HepG2 (cell line): ENCODE results near the gene KIAA0232. TPM values are rescaled to one million over a fixed set of nuclear protein-coding genes. Genes with fewer than 3 reads are reported as not detected.

ENCODE experiments used
- ELF4 ChIP-seq: sonication (generic); formaldehyde crosslinking; IDR thresholded peaks from 2 replicates; pipeline ENCODE4 v1.5.0; 2020; ENCODE audit warnings: missing genetic modification reagents, mild to moderate bottlenecking, moderate library complexity, borderline replicate concordance
- GTF3A ChIP-seq: sonication (generic); formaldehyde crosslinking; conservative IDR thresholded peaks from 2 replicates; pipeline ENCODE4 v1.4.0; 2020; ENCODE audit warnings: mild to moderate bottlenecking, missing genetic modification reagents
- HOXA7 ChIP-seq: sonication (generic); formaldehyde crosslinking; IDR thresholded peaks from 2 replicates; pipeline ENCODE4 v1.8.1; 2022; ENCODE audit warnings: mild to moderate bottlenecking, missing genetic modification reagents, moderate library complexity
- HOXA9 ChIP-seq: sonication (generic); formaldehyde crosslinking; IDR thresholded peaks from 2 replicates; pipeline ENCODE4 v1.8.1; 2022; ENCODE audit warnings: missing genetic modification reagents, mild to moderate bottlenecking, moderate library complexity, borderline replicate concordance
- KAT7 ChIP-seq: IDR thresholded peaks from 2 replicates; pipeline ENCODE4 v1.6.1; 2018; ENCODE audit warnings: borderline replicate concordance, missing compliant biosample characterization
- KLF12 ChIP-seq: sonication (generic); formaldehyde crosslinking; IDR thresholded peaks from 2 replicates; pipeline ENCODE4 v1.4.0; 2020; ENCODE audit warnings: missing genetic modification reagents, borderline replicate concordance
- KMT2A ChIP-seq: sonication (generic); formaldehyde crosslinking; IDR thresholded peaks from 2 replicates; pipeline ENCODE4 v1.4.0; 2020; ENCODE audit warnings: missing genetic modification reagents
- MED1 ChIP-seq: sonication (generic); formaldehyde crosslinking; IDR thresholded peaks from 2 replicates; pipeline ENCODE4 v1.4.0; 2020; ENCODE audit warnings: missing genetic modification reagents
- NR1H2 ChIP-seq: sonication (generic); formaldehyde crosslinking; IDR thresholded peaks from 2 replicates; pipeline ENCODE4 v1.8.1; 2022; ENCODE audit warnings: low read depth, missing genetic modification reagents, borderline replicate concordance
- PLSCR1 ChIP-seq: sonication (generic); formaldehyde crosslinking; IDR thresholded peaks from 2 replicates; pipeline ENCODE4 v1.5.0; 2020; ENCODE audit warnings: missing genetic modification reagents, mild to moderate bottlenecking, borderline replicate concordance
- POGZ ChIP-seq: sonication (generic); formaldehyde crosslinking; IDR thresholded peaks from 2 replicates; pipeline ENCODE4 v1.4.0; 2020; ENCODE audit warnings: mild to moderate bottlenecking, missing genetic modification reagents
- TFAP4 ChIP-seq: sonication (generic); IDR thresholded peaks from 2 replicates; pipeline ENCODE4 v1.6.1; 2016; ENCODE audit warnings: low read depth, borderline replicate concordance
- TRIM24 ChIP-seq: sonication (generic); formaldehyde crosslinking; IDR thresholded peaks from 2 replicates; pipeline ENCODE4 v1.8.0; 2022; ENCODE audit warnings: mild to moderate bottlenecking, missing genetic modification reagents
- ZNF232 ChIP-seq: sonication (generic); formaldehyde crosslinking; IDR thresholded peaks from 2 replicates; pipeline ENCODE4 v1.4.0; 2020; ENCODE audit warnings: missing genetic modification reagents, borderline replicate concordance
- ZNF251 ChIP-seq: sonication (generic); formaldehyde crosslinking; IDR thresholded peaks from 2 replicates; pipeline ENCODE4 v1.9.0; 2021; ENCODE audit warnings: mild to moderate bottlenecking, missing genetic modification reagents
- ZNF282 ChIP-seq: fragments of 450-650 bp; IDR thresholded peaks from 2 replicates; pipeline ENCODE4 v1.6.1; 2018; ENCODE audit not compliant: partially characterized antibody
- ZNF329 ChIP-seq: sonication (generic); formaldehyde crosslinking; IDR thresholded peaks from 2 replicates; pipeline ENCODE4 v1.9.0; 2021; ENCODE audit warnings: low read depth, mild to moderate bottlenecking, missing genetic modification reagents
- ZNF354B ChIP-seq: sonication (generic); formaldehyde crosslinking; IDR thresholded peaks from 2 replicates; pipeline ENCODE4 v1.8.0; 2022; ENCODE audit warnings: mild to moderate bottlenecking, missing genetic modification reagents
- ZNF557 ChIP-seq: sonication (generic); formaldehyde crosslinking; IDR thresholded peaks from 2 replicates; pipeline ENCODE4 v1.4.0; 2020; ENCODE audit warnings: missing genetic modification reagents
- ZNF784 ChIP-seq: sonication (generic); formaldehyde crosslinking; IDR thresholded peaks from 2 replicates; pipeline ENCODE4 v1.5.1; 2020; ENCODE audit warnings: missing genetic modification reagents, mild to moderate bottlenecking, borderline replicate concordance
- ZZZ3 ChIP-seq: sonication (generic); formaldehyde crosslinking; IDR thresholded peaks from 2 replicates; pipeline ENCODE4 v1.4.0; 2020; ENCODE audit warnings: missing genetic modification reagents, mild to moderate bottlenecking, borderline replicate concordance
- polyA plus RNA-seq, 8 experiments: library from polyadenylated mRNA; depleted of rRNA in 3 of 8; stranded (reverse) in 7 of 8; unstranded in 1 of 8; fragments of >200 nt; fragmentation: Illumina TruSeq in 4 of 8; extraction: Trizol in 4 of 8; gene quantifications; 2 replicates each; pipeline versions ENCODE4 v1.2.1 to v1.2.3, GENCODE V29; 2011 to 2016; ENCODE audit warnings: low read depth in 4 of 8, missing spikeins in 1 of 8, mixed read lengths in 1 of 8; ENCODE audit not compliant: insufficient read depth in 1 of 8
- total RNA-seq, 5 experiments: library from RNA; depleted of rRNA; stranded (reverse); fragments of >200 nt; fragmentation: Illumina TruSeq; extraction: Trizol; gene quantifications; 2 replicates each; pipeline ENCODE4 v1.2.3, GENCODE V29; 2016; ENCODE audit warnings: low read depth in 1 of 5
- TF ChIP-seq, protein P1 (sequence below), 2 experiments: IDR thresholded peaks; 2 replicates each; pipeline ENCODE4 v1.6.1; 2011 to 2012; ENCODE audit warnings: low read length in 2 of 2, borderline replicate concordance in 1 of 2, low read depth in 1 of 2, mild to moderate bottlenecking in 1 of 2, moderate library complexity in 1 of 2
- TF ChIP-seq, protein P2 (sequence below): sonication (generic); formaldehyde crosslinking; IDR thresholded peaks from 2 replicates; pipeline ENCODE4 v1.4.0; 2020; ENCODE audit warnings: missing genetic modification reagents

Gene KIAA0232
- total and polyA plus RNA-seq, 2 of the 13 experiments (the other 11 are each of a cell fraction or from before 2014, with no cell fraction given) = 7.8 to 17.1 TPM

- TF ChIP-seq, protein P1, sequence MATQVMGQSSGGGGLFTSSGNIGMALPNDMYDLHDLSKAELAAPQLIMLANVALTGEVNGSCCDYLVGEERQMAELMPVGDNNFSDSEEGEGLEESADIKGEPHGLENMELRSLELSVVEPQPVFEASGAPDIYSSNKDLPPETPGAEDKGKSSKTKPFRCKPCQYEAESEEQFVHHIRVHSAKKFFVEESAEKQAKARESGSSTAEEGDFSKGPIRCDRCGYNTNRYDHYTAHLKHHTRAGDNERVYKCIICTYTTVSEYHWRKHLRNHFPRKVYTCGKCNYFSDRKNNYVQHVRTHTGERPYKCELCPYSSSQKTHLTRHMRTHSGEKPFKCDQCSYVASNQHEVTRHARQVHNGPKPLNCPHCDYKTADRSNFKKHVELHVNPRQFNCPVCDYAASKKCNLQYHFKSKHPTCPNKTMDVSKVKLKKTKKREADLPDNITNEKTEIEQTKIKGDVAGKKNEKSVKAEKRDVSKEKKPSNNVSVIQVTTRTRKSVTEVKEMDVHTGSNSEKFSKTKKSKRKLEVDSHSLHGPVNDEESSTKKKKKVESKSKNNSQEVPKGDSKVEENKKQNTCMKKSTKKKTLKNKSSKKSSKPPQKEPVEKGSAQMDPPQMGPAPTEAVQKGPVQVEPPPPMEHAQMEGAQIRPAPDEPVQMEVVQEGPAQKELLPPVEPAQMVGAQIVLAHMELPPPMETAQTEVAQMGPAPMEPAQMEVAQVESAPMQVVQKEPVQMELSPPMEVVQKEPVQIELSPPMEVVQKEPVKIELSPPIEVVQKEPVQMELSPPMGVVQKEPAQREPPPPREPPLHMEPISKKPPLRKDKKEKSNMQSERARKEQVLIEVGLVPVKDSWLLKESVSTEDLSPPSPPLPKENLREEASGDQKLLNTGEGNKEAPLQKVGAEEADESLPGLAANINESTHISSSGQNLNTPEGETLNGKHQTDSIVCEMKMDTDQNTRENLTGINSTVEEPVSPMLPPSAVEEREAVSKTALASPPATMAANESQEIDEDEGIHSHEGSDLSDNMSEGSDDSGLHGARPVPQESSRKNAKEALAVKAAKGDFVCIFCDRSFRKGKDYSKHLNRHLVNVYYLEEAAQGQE (IDR thresholded peaks at IDR 0.05; ENCODE audit: borderline replicate concordance in 1 of 2, low read depth in 1 of 2, low read length in 2 of 2) = peak in 1 of 2 experiments; percentile 55; a peak in 1 of 4 replicates
- TF ChIP-seq PLSCR1 (CRISPR knock-in tag) = 0 out of 2 replicates have a peak, but pooled peaks have one; percentile 70
- 0 out of 2 replicates have a peak, but pooled peaks have one; percentile 14 for TF ChIP-seq KAT7 (CRISPR knock-in tag)
- no peak for TF ChIP-seq ZNF557 (CRISPR knock-in tag)
- TF ChIP-seq ZZZ3 (CRISPR knock-in tag) = peak; percentile 26; the same call in 1 of the 2 replicates
- TF ChIP-seq HOXA9 (CRISPR knock-in tag) = 0 out of 2 replicates have a peak, but pooled peaks have one; percentile 60
- TF ChIP-seq KLF12 (CRISPR knock-in tag) = no peak; the same call in 1 of the 2 replicates
- peak; percentile 98 for TF ChIP-seq MED1 (CRISPR knock-in tag)
- TF ChIP-seq HOXA7 = no peak
- TF ChIP-seq GTF3A (CRISPR knock-in tag) = no peak
- no peak for TF ChIP-seq KMT2A (CRISPR knock-in tag)
- no peak for TF ChIP-seq ZNF282
- TF ChIP-seq POGZ (CRISPR knock-in tag) = peak; percentile 61; the same call in 1 of the 2 replicates
- TF ChIP-seq ELF4 = peak; percentile 21; the same call in 1 of the 2 replicates
- TF ChIP-seq ZNF251 = no peak
- peak; percentile 40; the same call in 1 of the 2 replicates for TF ChIP-seq TFAP4
- 0 out of 2 replicates have a peak, but pooled peaks have one; percentile 58 for TF ChIP-seq TRIM24
- TF ChIP-seq ZNF784 (CRISPR knock-in tag) = no peak
- TF ChIP-seq ZNF329 (CRISPR knock-in tag) = no peak
- TF ChIP-seq, protein P2, sequence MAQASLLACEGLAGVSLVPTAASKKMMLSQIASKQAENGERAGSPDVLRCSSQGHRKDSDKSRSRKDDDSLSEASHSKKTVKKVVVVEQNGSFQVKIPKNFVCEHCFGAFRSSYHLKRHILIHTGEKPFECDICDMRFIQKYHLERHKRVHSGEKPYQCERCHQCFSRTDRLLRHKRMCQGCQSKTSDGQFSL = no peak
- peak; percentile 78; the same call in 1 of the 2 replicates for TF ChIP-seq ZNF354B (CRISPR knock-in tag)
- peak; percentile 80; the same call in 1 of the 2 replicates for TF ChIP-seq ZNF232 (CRISPR knock-in tag)
- no peak for TF ChIP-seq NR1H2 (CRISPR knock-in tag)
These were observed 111.0 kb downstream of the KIAA0232 start (continued) for GRCh38 chr4:6893449-6894085.
